GM23338 (cell line): Measurements from ENCODE around the gene CLIC3. TPM values are rescaled to one million over a fixed set of nuclear protein-coding genes. Genes with fewer than 3 reads are reported as not detected.
"Not testable (repeated sequence)": the region's sequence is repeated elsewhere in the genome, so short reads cannot be mapped to it uniquely, and the experiment has no call there.

ENCODE experiments used
- ATAC-seq: fragments of 200-7000 bp; cut with Tn5 transposase; 3 replicates; pipeline ENCODE4 v1.9.1; 2020
- DNase-seq: peaks from one replicate; pipeline ENCODE4 v3.0.0-alpha.2; 2015; ENCODE audit warnings: low spot score
- H2AFZ ChIP-seq: fragments of 200-600 bp; sonication (generic); 2 replicates; pipeline ENCODE4 v1.8.0; 2016; ENCODE audit warnings: antibody characterized with exemption, mild to moderate bottlenecking, moderate library complexity
- H3F3A ChIP-seq: fragments of 200-600 bp; sonication (generic); replicated peaks from 2 replicates; pipeline ENCODE4 v1.8.0; 2017; ENCODE audit warnings: antibody characterized with exemption, mixed run types, low read depth
- H3K27ac ChIP-seq: fragments of 200-600 bp; sonication (generic); 2 replicates; pipeline ENCODE4 v1.6.1; 2016; ENCODE audit warnings: low read depth
- H3K27me3 ChIP-seq: fragments of 200-600 bp; sonication (generic); 2 replicates; pipeline ENCODE4 v1.8.0; 2016; ENCODE audit warnings: mild to moderate bottlenecking, mixed run types, moderate library complexity; ENCODE audit not compliant: insufficient read depth
- H3K36me3 ChIP-seq: fragments of 200-600 bp; sonication (generic); 2 replicates; pipeline ENCODE4 v1.8.0; 2016; ENCODE audit warnings: mild to moderate bottlenecking; ENCODE audit not compliant: insufficient read depth
- H3K4me1 ChIP-seq: fragments of 200-600 bp; sonication (generic); 2 replicates; pipeline ENCODE4 v1.8.0; 2016; ENCODE audit warnings: mild to moderate bottlenecking, moderate library complexity; ENCODE audit not compliant: insufficient read depth
- H3K4me2 ChIP-seq: fragments of 200-600 bp; sonication (generic); 2 replicates; pipeline ENCODE4 v1.7.1; 2017; ENCODE audit warnings: mixed run types
- H3K4me3 ChIP-seq: fragments of 200-600 bp; sonication (generic); 2 replicates; pipeline ENCODE4 v1.6.1; 2016; ENCODE audit warnings: mixed run types
- H3K79me2 ChIP-seq: fragments of 200-600 bp; sonication (generic); replicated peaks from 2 replicates; pipeline ENCODE4 v1.8.0; 2017; ENCODE audit warnings: mild to moderate bottlenecking; ENCODE audit not compliant: insufficient read depth
- H3K9me2 ChIP-seq: fragments of 200-600 bp; sonication (generic); 2 replicates; pipeline ENCODE4 v1.8.0; 2017; ENCODE audit not compliant: insufficient read depth
- H4K20me1 ChIP-seq: fragments of 200-600 bp; sonication (generic); replicated peaks from 2 replicates; pipeline ENCODE4 v1.8.0; 2017; ENCODE audit warnings: mild to moderate bottlenecking; ENCODE audit not compliant: insufficient read depth
- H3K27ac Mint-ChIP-seq: 2 replicates; pipeline ENCODE4 v1.8.0; 2020; ENCODE audit warnings: inconsistent platforms, mild to moderate bottlenecking, moderate library complexity, mixed read lengths
- H3K27me3 Mint-ChIP-seq: 3 replicates; pipeline ENCODE4 v1.8.0; 2022; ENCODE audit warnings: low read depth, mild to moderate bottlenecking, moderate library complexity, mixed read lengths, inconsistent platforms; ENCODE audit not compliant: insufficient read depth, poor library complexity
- H3K36me3 Mint-ChIP-seq: 3 replicates; pipeline ENCODE4 v1.8.0; 2021; ENCODE audit warnings: low read depth, mild to moderate bottlenecking, inconsistent platforms, moderate library complexity, mixed read lengths
- H3K4me1 Mint-ChIP-seq: 3 replicates; pipeline ENCODE4 v1.8.0; 2020; ENCODE audit warnings: mild to moderate bottlenecking, inconsistent platforms, mixed read lengths
- H3K4me3 Mint-ChIP-seq: 3 replicates; pipeline ENCODE4 v1.8.0; 2021; ENCODE audit warnings: moderate library complexity, mild to moderate bottlenecking, inconsistent platforms, mixed read lengths
- H3K9me3 Mint-ChIP-seq: 3 replicates; pipeline ENCODE4 v1.8.0; 2020; ENCODE audit warnings: moderate library complexity, mild to moderate bottlenecking, inconsistent platforms, mixed read lengths
- CREB1 ChIP-seq: fragments of 250-450 bp; sonication (Bioruptor Pico); IDR thresholded peaks from 2 replicates; pipeline ENCODE4 v1.5.0; 2020; ENCODE audit warnings: low read depth, mild to moderate bottlenecking, moderate library complexity
- EZH2 ChIP-seq: fragments of 200-600 bp; sonication (generic); IDR thresholded peaks from one replicate; pipeline ENCODE4 v1.8.0; 2017; ENCODE audit warnings: antibody characterized with exemption, mild to moderate bottlenecking, low read depth; ENCODE audit not compliant: unreplicated experiment
- EZH2phosphoT487 ChIP-seq: fragments of 200-600 bp; sonication (generic); IDR thresholded peaks from one replicate; pipeline ENCODE4 v1.8.1; 2018; ENCODE audit warnings: antibody characterized with exemption; ENCODE audit not compliant: unreplicated experiment
- REST ChIP-seq: IDR thresholded peaks from one replicate; pipeline ENCODE4 v1.6.1; 2018; ENCODE audit warnings: antibody characterized with exemption; ENCODE audit not compliant: unreplicated experiment
- STAT1 ChIP-seq: IDR thresholded peaks from one replicate; pipeline ENCODE4 v1.6.1; 2016; ENCODE audit warnings: antibody characterized with exemption; ENCODE audit not compliant: unreplicated experiment
- ZNF331 ChIP-seq: fragments of 250-450 bp; sonication (Bioruptor Pico); IDR thresholded peaks from 2 replicates; pipeline ENCODE4 v1.5.0; 2020; ENCODE audit warnings: low read depth, mild to moderate bottlenecking, moderate library complexity
- polyA plus RNA-seq: library from polyadenylated mRNA; unstranded; fragments of >200 nt; fragmentation: Nextera tagmentation; extraction: Ambion mirVana; gene quantifications from 2 replicates; pipeline ENCODE4 v1.2.1, GENCODE V29; 2016
- total RNA-seq: library from RNA; depleted of rRNA; stranded (reverse); fragments of >200 nt; shearing (Covaris generic); gene quantifications from 2 replicates; pipeline ENCODE4 v1.2.3, GENCODE V29; 2014
- TF ChIP-seq, protein P1 (sequence below): IDR thresholded peaks from 2 replicates; pipeline ENCODE4 v1.6.1; 2016; ENCODE audit warnings: antibody characterized with exemption
- TF ChIP-seq, protein P2 (sequence below), 2 experiments: fragments of 200-600 bp in 1 of 2; sonication (generic) in 1 of 2; conservative IDR thresholded peaks; 2 replicates each; pipeline versions ENCODE4 v1.5.1 to v1.6.1; 2016 to 2017; ENCODE audit warnings: antibody characterized with exemption in 2 of 2, low read depth in 2 of 2, mild to moderate bottlenecking in 2 of 2, moderate library complexity in 1 of 2

CLIC3 gene
- total and polyA plus RNA-seq, 2 experiments from 2014 or later: 0.53 to 0.56 TPM

- Histone ChIP-seq H3K27me3 (no peaks in the 10 kb centered on the region), H3K9me2 (no peaks in the 10 kb centered on the region), H3K79me2 (no peaks in the 10 kb centered on the region), H3K4me2 (no peak overlapping the region), H3F3A (no peaks in the 10 kb centered on the region), H3K27ac (no peak overlapping the region), H3K4me3 (no peak overlapping the region), H4K20me1 (no peaks in the 10 kb centered on the region), H2AFZ (no peak overlapping the region), H3K36me3 (no peaks in the 10 kb centered on the region), H3K4me1 (no peaks in the 10 kb centered on the region)
- ATAC-seq (no peak), DNase-seq (no peak)
- TF ChIP-seq, protein P1, sequence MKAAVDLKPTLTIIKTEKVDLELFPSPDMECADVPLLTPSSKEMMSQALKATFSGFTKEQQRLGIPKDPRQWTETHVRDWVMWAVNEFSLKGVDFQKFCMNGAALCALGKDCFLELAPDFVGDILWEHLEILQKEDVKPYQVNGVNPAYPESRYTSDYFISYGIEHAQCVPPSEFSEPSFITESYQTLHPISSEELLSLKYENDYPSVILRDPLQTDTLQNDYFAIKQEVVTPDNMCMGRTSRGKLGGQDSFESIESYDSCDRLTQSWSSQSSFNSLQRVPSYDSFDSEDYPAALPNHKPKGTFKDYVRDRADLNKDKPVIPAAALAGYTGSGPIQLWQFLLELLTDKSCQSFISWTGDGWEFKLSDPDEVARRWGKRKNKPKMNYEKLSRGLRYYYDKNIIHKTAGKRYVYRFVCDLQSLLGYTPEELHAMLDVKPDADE: no peak
- H3K36me3 Mint-ChIP-seq: peaks cover 6% of the 10 kb centered on the region; the same call in 2 of the 3 replicates
- peaks cover 3% of the 10 kb centered on the region for H3K27me3 Mint-ChIP-seq
- no peak overlapping the region for H3K27ac Mint-ChIP-seq
- H3K4me1 Mint-ChIP-seq: no peaks in the 10 kb centered on the region
- no peak overlapping the region for H3K4me3 Mint-ChIP-seq
- peaks cover 19% of the 10 kb centered on the region for H3K9me3 Mint-ChIP-seq
These were observed 10.0 kb upstream of the CLIC3 start for GRCh38 chr9:137006116-137007003.

- H3K9me2 ChIP-seq, H4K20me1 ChIP-seq, H3K27me3 ChIP-seq, H3K4me1 ChIP-seq, H3K4me3 ChIP-seq, H3K36me3 Mint-ChIP-seq, H3K79me2 ChIP-seq, DNase-seq, H3K27ac Mint-ChIP-seq, H3F3A ChIP-seq, H3K4me2 ChIP-seq, H3K27ac ChIP-seq, ATAC-seq, H3K36me3 ChIP-seq, H3K27me3 Mint-ChIP-seq, H3K4me1 Mint-ChIP-seq, H2AFZ ChIP-seq, H3K4me3 Mint-ChIP-seq: not testable (repeated sequence)
- TF ChIP-seq CREB1 (CRISPR knock-in tag): peak; percentile 75
- TF ChIP-seq, protein P2, sequence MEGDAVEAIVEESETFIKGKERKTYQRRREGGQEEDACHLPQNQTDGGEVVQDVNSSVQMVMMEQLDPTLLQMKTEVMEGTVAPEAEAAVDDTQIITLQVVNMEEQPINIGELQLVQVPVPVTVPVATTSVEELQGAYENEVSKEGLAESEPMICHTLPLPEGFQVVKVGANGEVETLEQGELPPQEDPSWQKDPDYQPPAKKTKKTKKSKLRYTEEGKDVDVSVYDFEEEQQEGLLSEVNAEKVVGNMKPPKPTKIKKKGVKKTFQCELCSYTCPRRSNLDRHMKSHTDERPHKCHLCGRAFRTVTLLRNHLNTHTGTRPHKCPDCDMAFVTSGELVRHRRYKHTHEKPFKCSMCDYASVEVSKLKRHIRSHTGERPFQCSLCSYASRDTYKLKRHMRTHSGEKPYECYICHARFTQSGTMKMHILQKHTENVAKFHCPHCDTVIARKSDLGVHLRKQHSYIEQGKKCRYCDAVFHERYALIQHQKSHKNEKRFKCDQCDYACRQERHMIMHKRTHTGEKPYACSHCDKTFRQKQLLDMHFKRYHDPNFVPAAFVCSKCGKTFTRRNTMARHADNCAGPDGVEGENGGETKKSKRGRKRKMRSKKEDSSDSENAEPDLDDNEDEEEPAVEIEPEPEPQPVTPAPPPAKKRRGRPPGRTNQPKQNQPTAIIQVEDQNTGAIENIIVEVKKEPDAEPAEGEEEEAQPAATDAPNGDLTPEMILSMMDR (conservative IDR thresholded peaks at IDR 0.05; ENCODE audit: low read depth in 2 of 2): peak; percentile 50 to 55
- H3K9me3 Mint-ChIP-seq: peaks cover 19% of the 10 kb centered on the region
These were observed 7.9 kb upstream of the CLIC3 start for GRCh38 chr9:137004285-137004684.

DNA sequence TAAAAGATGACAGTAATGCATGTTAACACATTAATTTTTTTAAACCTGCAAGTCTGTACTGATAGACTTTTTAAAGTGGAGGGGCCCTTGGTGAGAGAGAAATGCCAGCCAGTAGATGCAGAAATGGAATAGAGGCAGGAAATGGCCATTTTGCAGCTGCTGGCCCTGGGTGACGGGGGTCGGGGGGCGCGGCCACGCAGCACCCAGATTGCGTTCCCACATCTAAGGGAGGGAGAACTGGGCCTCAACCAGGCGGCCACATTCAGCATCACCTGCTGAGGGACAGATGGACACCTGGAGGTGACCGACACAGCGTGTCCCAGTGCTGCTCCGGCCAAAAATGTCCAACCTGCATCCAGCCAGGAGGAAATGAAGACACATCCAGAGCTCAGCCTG lies 6.3 kb upstream of the CLIC3 start:
- no peaks in the 10 kb centered on the region for H3F3A ChIP-seq
- H3K4me3 ChIP-seq: no peak overlapping the region
- H3K36me3 ChIP-seq: no peaks in the 10 kb centered on the region
- Mint-ChIP-seq H3K36me3 (peaks cover 6% of the 10 kb centered on the region; the same call in 2 of the 3 replicates), H3K27me3 (peaks cover 6% of the 10 kb centered on the region), H3K9me3 (peaks cover 19% of the 10 kb centered on the region), H3K4me1 (peaks cover under 1% of the 10 kb centered on the region; the same call in 2 of the 3 replicates), H3K27ac (no peak overlapping the region), H3K4me3 (no peak overlapping the region)
- H4K20me1 ChIP-seq: no peaks in the 10 kb centered on the region
- no peak for DNase-seq
- TF ChIP-seq ZNF331 (no peak), EZH2phosphoT487 (no peak), REST (no peak), STAT1 (no peak), EZH2 (no peak)
- TF ChIP-seq, protein P1: no peak
- no peak overlapping the region for H3K4me2 ChIP-seq
- H3K27me3 ChIP-seq: peaks cover 3% of the 10 kb centered on the region; the same call in 1 of the 2 replicates
- H3K9me2 ChIP-seq: no peaks in the 10 kb centered on the region
- no peak overlapping the region for H2AFZ ChIP-seq
- ATAC-seq: no peak
- H3K79me2 ChIP-seq: no peaks in the 10 kb centered on the region
- no peaks in the 10 kb centered on the region for H3K4me1 ChIP-seq
- no peak overlapping the region for H3K27ac ChIP-seq
